Loucy (cell line): ENCODE data around the gene C13orf46.

Experiments
- EZH2phosphoT487 ChIP-seq: fragments of 200-600 bp; IDR thresholded peaks from 2 replicates; pipeline ENCODE4 v1.6.1; 2018; ENCODE audit warnings: antibody characterized with exemption, mild to moderate bottlenecking, moderate library complexity, borderline replicate concordance
- TF ChIP-seq, protein P1 (sequence below): fragments of 200-600 bp; sonication (generic); conservative IDR thresholded peaks from 2 replicates; pipeline ENCODE4 v1.5.1; 2014; ENCODE audit warnings: mild to moderate bottlenecking, antibody characterized with exemption, low read length

DNA sequence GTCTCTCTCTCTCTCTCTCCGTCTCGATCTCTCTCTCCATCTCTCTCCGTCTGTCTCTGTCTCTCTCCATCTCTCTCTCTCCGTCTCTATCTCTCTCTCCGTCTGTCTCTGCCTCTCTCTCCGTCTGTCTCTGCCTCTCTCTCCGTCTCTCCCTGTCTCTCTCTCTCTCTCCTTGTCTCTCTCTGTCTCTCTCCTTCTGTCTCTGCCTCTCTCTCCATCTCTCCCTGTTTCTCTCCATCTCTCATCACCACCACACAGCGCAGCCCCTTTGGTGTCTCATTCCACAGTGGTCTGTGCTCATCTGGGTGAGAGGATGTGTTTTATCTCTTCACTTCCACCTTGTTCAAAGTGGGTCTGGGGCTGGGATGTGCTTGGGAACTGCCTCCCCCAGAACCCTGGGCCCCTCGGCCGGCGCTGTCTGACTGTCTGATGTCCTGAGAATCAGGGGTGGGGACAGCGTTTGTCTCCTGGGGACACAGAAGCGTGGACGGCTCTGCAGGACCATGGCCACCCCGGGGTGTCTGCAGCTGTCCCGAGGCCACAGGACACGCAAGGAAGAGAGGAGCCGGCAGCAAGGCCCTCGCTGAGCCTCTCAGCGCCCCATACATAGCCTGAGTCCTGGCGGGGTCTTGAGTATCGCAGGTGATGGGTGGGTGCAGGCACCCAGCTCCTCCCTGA, 40.2 kb upstream of the C13orf46 start:
- TF ChIP-seq, protein P1, sequence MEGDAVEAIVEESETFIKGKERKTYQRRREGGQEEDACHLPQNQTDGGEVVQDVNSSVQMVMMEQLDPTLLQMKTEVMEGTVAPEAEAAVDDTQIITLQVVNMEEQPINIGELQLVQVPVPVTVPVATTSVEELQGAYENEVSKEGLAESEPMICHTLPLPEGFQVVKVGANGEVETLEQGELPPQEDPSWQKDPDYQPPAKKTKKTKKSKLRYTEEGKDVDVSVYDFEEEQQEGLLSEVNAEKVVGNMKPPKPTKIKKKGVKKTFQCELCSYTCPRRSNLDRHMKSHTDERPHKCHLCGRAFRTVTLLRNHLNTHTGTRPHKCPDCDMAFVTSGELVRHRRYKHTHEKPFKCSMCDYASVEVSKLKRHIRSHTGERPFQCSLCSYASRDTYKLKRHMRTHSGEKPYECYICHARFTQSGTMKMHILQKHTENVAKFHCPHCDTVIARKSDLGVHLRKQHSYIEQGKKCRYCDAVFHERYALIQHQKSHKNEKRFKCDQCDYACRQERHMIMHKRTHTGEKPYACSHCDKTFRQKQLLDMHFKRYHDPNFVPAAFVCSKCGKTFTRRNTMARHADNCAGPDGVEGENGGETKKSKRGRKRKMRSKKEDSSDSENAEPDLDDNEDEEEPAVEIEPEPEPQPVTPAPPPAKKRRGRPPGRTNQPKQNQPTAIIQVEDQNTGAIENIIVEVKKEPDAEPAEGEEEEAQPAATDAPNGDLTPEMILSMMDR, result no peak
- no peak for TF ChIP-seq EZH2phosphoT487
